Measurements from ENCODE around the gene F10.
"Not testable (repeated sequence)": the region's sequence is repeated elsewhere in the genome, so short reads cannot be mapped to it uniquely, and the experiment has no call there.

F10 gene

GRCh38 chr13:113152984-113153809 is 30.6 kb downstream of the F10 start:
- DNase-seq (ENCODE audit: low read depth), result no peak

- DNase-seq (ENCODE audit: low read depth), result peak; percentile 63
Observed at GRCh38 chr13:113153810-113154748, 31.5 kb downstream of the F10 start.

- DNase-seq (ENCODE audit: low read depth), result no peak
Observed at GRCh38 chr13:113155201-113155600, 32.6 kb downstream of the F10 start.

GRCh38 chr13:113155982-113156655 is 33.5 kb downstream of the F10 start:
- DNase-seq (ENCODE audit: low read depth), result no peak

DNA sequence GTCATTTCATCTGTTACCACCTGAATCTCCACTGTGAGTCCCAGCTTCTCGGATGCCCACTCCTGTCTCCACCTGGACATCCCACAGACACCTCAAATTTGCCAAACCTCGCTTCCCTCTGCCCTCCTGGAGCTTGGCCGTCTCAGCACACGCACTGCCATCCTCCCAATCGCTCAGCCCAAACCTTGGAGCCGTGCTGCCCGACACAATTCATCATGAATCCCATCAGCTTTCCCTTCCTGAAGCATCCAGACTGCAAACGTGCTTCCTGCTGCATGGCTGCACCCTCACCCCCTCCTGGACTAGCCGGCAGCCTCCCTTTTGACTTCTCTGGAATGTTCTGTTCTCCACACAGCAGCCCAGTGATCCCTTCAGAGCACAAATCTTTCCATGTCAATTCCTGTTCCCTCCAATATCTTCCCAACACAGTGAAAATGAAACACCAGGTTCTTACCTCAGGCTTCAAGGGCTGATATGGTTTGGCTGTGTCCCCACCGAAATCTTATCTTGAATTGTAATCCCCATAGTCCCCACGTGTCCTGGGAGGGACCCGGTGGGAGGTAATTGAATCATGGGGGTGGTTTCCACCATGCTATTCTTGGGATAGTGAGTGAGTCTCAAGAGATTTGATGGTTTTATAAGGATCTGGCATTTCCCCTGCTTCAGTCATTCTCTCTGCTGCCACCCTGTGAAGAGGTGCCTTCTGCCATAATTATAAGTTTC is 34.8 kb downstream of the F10 start:
- no peak for DNase-seq (ENCODE audit: low read depth)

GRCh38 chr13:113157929-113158747 is 35.5 kb downstream of the F10 start, which contains the start of gene PROZ:
TSS of gene PROZ (plus strand) at chr13:113158648. CDS start at chr13:113158661, 13 bp downstream.
- DNase-seq (ENCODE audit: low read depth), result no peak

DNA sequence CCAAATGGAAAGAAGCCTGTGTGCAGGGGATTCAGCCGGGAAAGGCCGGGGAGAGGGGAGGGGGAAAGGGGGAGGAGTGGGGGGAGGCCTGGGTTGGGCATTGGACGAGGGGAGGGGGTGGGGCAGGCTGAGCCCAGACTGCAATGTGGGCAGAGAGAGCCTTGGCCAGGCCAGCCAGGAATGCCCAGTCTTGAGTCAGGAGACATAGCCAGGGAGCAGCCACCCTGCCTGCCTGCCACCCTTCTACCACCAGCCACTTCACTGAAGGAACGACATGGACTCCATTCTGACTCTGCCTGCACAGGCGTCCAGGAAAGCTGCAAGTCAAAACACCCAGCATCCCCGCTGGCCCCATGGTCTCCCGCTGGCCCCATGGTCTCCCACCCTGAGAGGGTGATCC is 36.3 kb downstream of the F10 start:
- DNase-seq (ENCODE audit: low read depth), result no peak

- DNase-seq (ENCODE audit: low read depth), result no peak
Observed at GRCh38 chr13:113159701-113160100, 37.1 kb downstream of the F10 start.

DNA sequence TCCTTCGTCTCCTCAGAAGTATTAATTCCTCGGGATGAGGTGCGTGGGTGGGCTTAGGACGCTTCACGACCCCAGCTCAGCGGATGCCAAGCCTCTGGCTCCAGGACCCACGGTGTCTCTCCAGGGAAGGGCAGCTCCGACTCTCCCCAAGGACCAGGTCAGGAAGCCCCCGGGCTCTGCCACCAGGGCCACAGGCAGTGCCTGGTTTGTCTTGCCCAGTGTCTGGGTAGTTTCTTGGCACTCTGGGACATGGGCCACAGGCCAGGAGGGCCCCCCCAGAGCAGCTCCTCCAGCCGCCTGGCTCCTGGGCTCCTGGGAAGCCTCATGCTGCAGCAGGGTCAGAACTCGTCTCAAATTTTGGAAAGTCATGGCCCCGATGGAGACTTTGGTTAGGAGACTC is 38.4 kb downstream of the F10 start:
- DNase-seq (ENCODE audit: low read depth), result no peak

DNA sequence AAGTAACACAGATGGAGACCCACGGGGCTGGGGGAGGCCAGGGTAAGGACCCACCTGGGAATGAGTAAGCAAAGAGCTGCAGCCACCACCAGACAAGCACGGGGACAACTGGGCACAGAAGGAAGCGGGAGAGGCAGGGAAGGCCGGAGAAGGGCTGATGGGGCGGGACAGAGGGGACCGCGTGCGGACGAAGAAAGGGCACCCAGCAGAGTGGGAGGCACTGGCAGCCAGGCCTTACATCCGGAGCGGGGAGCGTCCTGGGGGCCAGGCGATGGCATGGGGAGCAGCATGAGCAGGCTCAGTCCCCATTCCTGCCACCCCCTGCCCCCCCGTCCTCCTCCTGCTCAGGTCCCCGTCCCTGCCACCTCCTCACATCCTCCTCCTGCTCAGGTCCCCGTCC is 38.8 kb downstream of the F10 start:
- DNase-seq (ENCODE audit: low read depth), result no peak

DNA sequence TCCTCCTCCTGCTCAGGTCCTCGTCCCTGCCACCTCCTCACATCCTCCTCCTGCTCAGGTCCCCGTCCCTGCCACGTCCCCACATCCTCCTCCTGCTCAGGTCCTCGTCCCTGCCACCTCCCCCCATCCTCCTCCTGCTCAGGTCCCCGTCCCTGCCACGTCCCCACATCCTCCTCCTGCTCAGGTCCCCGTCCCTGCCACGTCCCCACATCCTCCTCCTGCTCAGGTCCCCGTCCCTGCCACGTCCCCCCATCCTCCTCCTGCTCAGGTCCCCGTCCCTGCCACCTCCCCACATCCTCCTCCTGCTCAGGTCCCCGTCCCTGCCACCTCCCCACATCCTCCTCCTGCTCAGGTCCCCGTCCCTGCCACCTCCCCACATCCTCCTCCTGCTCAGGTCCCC is 39.4 kb downstream of the F10 start:
- DNase-seq (ENCODE audit: low read depth), result not testable (repeated sequence)

DNA sequence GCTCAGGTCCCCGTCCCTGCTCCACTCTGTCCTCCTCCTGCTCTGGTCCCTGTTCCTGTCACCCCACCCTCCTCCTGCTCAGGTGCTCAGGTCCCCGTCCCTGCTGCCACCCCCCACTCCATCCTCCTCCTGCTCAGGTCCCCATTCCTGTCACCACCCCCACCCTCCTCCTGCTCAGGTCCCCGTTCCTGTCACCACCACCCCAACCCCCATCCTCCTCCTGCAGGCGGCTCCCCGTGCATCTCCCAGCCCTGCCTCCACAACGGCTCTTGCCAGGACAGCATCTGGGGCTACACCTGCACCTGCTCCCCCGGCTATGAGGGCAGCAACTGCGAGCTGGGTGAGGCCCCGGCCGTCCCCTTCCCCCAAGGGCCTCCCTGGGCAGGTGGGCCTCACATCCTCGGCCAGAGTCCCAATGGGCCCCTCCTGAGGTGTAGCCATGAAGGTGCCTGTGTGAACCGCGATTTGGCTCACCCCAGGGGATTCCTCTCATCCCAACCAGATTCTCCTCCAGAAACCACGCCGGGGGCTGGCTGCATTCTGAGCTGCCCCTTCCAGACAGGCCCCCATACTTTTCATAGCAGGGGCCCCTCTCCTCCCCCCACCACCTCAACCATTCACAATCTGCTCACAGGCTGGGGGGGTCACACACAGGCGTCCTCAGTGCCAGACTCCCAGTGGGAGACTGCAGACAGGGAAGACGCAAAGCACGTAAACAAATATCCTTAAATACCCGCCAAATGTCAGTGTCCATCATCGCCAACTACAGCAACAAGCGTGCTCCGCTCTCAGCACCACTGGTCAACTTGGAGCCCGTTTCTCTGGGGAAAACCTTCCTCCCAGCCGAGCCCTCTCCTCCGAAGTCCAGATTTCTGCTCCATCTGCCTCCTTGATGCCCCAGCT is 40.4 kb downstream of the F10 start:
- DNase-seq (ENCODE audit: low read depth), result no peak

GRCh38 chr13:113164492-113164891 is 41.9 kb downstream of the F10 start:
- DNase-seq (ENCODE audit: low read depth), result no peak

GRCh38 chr13:113166266-113166665 is 43.7 kb downstream of the F10 start:
- DNase-seq (ENCODE audit: low read depth), result no peak

GRCh38 chr13:113166681-113167080 is 44.1 kb downstream of the F10 start:
- no peak for DNase-seq (ENCODE audit: low read depth)

- no peak for DNase-seq (ENCODE audit: low read depth)
Observed at GRCh38 chr13:113167155-113167554, 44.6 kb downstream of the F10 start.

DNA sequence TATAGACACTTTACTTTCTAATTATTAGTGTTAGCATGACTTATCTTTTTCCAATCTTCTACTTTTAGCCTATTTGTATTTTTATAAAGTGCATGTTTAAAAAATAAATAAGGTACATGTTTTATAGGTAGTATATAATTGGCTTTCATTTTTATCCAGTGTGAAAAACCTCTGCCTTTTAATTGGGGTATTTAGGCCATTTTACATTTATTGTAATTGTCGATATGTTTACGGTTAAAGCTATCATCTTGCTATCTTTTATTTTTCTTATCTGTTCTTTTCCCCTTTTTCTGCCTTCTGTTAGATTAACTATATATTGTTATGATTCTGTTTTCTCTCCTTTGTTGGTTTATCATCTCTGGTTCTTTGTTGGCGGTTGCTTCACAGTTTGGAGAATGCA is 45.0 kb downstream of the F10 start:
- no peak for DNase-seq (ENCODE audit: low read depth)

GRCh38 chr13:113168211-113168610 is 45.6 kb downstream of the F10 start:
- DNase-seq (ENCODE audit: low read depth), result no peak

Measured in T-helper 22 cell (primary cell).